AG04450 (cell line): ENCODE measurements around the gene ASGR1. TPM values are rescaled to one million over a fixed set of nuclear protein-coding genes. Genes with fewer than 3 reads are reported as not detected.

ENCODE experiments used
- CTCF ChIA-PET: fragments of 300-600, 350-600 bp; formaldehyde crosslinking; extraction: SDS; loops from one replicate; lab custom pipeline; 2022; ENCODE audit warnings: antibody characterized with exemption, inconsistent platforms; lab: Charles Lee
- POLR2A ChIA-PET: fragments of 350-600 bp; formaldehyde crosslinking; extraction: SDS; loops from one replicate; lab custom pipeline; 2021; ENCODE audit warnings: antibody characterized with exemption, inconsistent platforms; lab: Yijun Ruan, JAX
- DNase-seq: peaks from one replicate; pipeline ENCODE4 v3.0.0-alpha.2; 2011; ENCODE audit warnings: low read depth, low spot score
- H3K27ac ChIP-seq: one replicate; pipeline ENCODE4 v1.5.1; 2012; ENCODE audit warnings: low read depth, low read length, control low read depth
- H3K27me3 ChIP-seq: one replicate; pipeline ENCODE4 v1.6.0; 2012; ENCODE audit warnings: low read length; ENCODE audit not compliant: control insufficient read depth, insufficient read depth
- H3K4me3 ChIP-seq: 2 replicates; pipeline ENCODE4 v1.5.1; 2011; ENCODE audit warnings: mild to moderate bottlenecking, low read depth, low read length, control low read depth
- H3K9me3 ChIP-seq: 2 replicates; pipeline ENCODE4 v1.5.1; 2012; ENCODE audit warnings: low read length; ENCODE audit not compliant: control insufficient read depth, insufficient read depth
- CTCF ChIP-seq: IDR thresholded peaks from 2 replicates; pipeline ENCODE4 v1.5.1; 2011; ENCODE audit warnings: low read depth, low read length, control low read depth, inconsistent platforms
- polyA plus RNA-seq: library from polyadenylated mRNA; depleted of rRNA; stranded (reverse); fragments of >200 nt; gene quantifications from 2 replicates; pipeline ENCODE4 v1.2.3, GENCODE V29; 2011

Gene ASGR1
- polyA plus RNA-seq, 1 experiment, result 1.1 TPM

DNA sequence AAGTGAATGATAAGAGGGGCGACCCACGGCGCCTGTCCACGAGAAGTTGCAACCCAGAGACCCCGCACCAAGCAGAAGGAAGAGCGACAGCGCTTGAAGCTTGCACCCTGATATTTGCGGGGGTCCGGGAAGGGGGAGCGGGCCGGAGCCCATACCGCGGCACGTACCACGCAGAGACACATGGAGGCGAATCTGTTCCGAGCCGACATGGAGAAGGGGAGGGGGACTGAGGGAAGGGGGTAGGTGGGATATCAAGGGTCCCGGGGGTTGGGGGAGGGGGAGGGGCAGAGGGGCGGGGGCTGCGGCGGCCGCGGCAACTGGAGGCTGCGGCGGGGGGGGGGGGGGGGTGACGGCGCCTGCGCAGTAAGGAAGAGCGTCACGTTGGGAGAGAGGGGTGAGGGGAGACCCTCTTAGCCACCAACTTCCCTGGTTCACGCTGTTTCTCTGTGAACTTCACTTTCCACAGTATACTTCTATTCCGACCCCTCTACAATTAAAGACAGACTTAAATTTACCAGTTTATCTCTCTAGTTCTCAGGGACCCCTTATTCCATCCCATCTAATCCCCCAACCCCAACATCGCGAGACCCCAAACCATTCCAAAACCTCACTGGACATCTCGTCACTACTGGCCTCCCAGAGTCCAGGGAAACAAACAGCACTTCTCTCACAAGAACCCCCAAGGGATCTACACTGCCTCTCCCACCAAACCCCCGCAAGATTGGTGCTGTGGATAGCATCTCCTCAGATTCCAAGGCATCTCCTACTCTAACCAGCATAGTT lies 32.5 kb upstream of the ASGR1 start:
- no peak for DNase-seq
- H3K9me3 ChIP-seq, result no peaks in the 10 kb centered on the region
- TF ChIP-seq CTCF, result no peak
- no peak overlapping the region for H3K27ac ChIP-seq
- H3K27me3 ChIP-seq, result no peaks in the 10 kb centered on the region
- no peak overlapping the region for H3K4me3 ChIP-seq
- CTCF ChIA-PET, result no interaction called here
- POLR2A ChIA-PET, result no interaction called here

GRCh38 chr17:7208754-7209460 lies 29.7 kb upstream of the ASGR1 start:
- DNase-seq, result no peak
- ChIA-PET CTCF (no interaction called here), POLR2A (no interaction called here)
- H3K9me3 ChIP-seq, result no peaks in the 10 kb centered on the region; the same call in 1 of the 2 replicates
- TF ChIP-seq CTCF, result no peak
- H3K4me3 ChIP-seq, result no peak overlapping the region
- H3K27me3 ChIP-seq, result no peaks in the 10 kb centered on the region
- no peak overlapping the region for H3K27ac ChIP-seq

DNA sequence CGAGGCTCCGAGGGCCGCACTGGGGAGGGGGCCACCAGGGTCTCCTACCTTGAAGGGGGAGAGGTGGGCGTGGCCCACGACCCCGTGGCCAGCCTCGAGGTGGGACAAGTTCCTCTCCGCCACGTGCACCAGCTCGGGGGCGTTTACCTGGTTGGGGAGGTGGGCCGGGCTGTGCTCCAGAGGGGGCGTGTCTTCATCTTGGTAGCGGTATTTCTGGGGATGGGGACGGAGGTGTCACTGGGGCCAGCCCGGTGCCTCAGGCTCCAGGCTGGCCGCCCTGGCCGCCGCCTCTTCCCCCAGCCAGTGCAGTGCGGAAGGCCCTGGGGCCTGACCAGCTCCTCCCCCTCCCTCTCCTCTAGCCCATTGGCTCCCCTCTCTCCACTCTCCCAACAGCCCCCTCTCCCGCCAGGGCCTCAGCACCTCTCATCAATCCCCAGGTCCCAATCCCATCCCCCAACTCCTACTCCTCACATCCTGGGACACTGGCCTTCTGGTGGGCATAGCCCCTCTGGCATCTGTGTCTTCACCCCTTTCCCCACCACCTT lies 28.9 kb upstream of the ASGR1 start:
- DNase-seq, result no peak
- POLR2A ChIA-PET, result no interaction called here
- Histone ChIP-seq H3K27ac (no peak overlapping the region), H3K4me3 (no peak overlapping the region), H3K9me3 (no peaks in the 10 kb centered on the region; the same call in 1 of the 2 replicates), H3K27me3 (no peaks in the 10 kb centered on the region)
- TF ChIP-seq CTCF, result no peak
- CTCF ChIA-PET, result no interaction called here

GRCh38 chr17:7207120-7208001 lies 28.2 kb upstream of the ASGR1 start:
- Histone ChIP-seq H3K27ac (no peak overlapping the region), H3K27me3 (no peaks in the 10 kb centered on the region), H3K4me3 (no peak overlapping the region), H3K9me3 (no peaks in the 10 kb centered on the region; the same call in 1 of the 2 replicates)
- no peak for DNase-seq
- ChIA-PET POLR2A (no interaction called here), CTCF (interaction anchor here (0.6 kb wide), 1 partner anchor 30 kb away, joined by 3 read pairs; no protein-coding TSS in a partner anchor)
- TF ChIP-seq CTCF, result no peak
